ENCODE data around the gene GPR63. TPM values are rescaled to one million over a fixed set of nuclear protein-coding genes. Genes with fewer than 3 reads are reported as not detected.

GPR63 gene
- total RNA-seq, 1 donor from 2014 or later, result 0.05 TPM

GRCh38 chr6:96762599-96762998 lies 74.7 kb downstream of the GPR63 start:
- no peak for ATAC-seq
- DNase-seq (ENCODE audit: low spot score), result no peak

- ATAC-seq (no peak), DNase-seq (ENCODE audit: low spot score) (no peak)
Observed at GRCh38 chr6:96761794-96762193, 75.5 kb downstream of the GPR63 start.

- ATAC-seq, result no peak
- DNase-seq (ENCODE audit: low spot score), result no peak
Observed at GRCh38 chr6:96760153-96760687, 77.1 kb downstream of the GPR63 start.

GRCh38 chr6:96755096-96755495 lies 82.2 kb downstream of the GPR63 start:
- DNase-seq (ENCODE audit: low spot score) (no peak), ATAC-seq (no peak)

GRCh38 chr6:96749891-96750290 lies 87.4 kb downstream of the GPR63 start:
- ATAC-seq (no peak), DNase-seq (ENCODE audit: low spot score) (no peak)

Other genes starting within 250 kb of the GPR63 start
- 15.9 TPM for gene NDUFAF4, start 60.4 kb upstream of the GPR63 start, total RNA-seq
- gene KLHL32, start 87.3 kb upstream of the GPR63 start, total RNA-seq, result 0.45 TPM